ENCODE data around the gene NDUFA9.

Gene NDUFA9

GRCh38 chr12:4648501-4649357 lies at the start of gene NDUFA9, which contains the start of gene AKAP3:
TSS of gene NDUFA9 (plus strand) at chr12:4649114. CDS start at chr12:4649127, 13 bp downstream.
TSS of gene AKAP3 (minus strand) at chr12:4649051. CDS start at chr12:4638196, 10,855 bp downstream.
- peak; percentile 95 for DNase-seq

DNA sequence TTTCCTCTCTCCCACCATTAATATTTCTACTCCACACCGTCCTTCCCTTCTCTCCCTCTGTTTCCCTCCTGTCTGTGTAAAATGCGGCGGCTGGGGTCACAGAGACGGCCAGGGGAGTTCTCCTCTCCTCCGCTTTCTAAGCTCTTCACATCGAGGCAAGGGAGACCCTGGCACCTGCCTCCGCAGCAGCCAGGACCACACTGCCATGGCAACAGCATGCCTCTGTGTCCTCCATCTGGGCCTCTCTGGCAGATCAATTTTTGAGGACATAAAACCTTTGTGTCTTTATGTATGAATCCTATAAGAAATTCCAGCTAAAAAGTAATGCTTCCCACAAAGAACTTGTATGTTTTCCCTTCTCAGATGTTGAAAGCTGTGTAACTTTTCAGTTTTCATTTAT lies 45.5 kb upstream of the NDUFA9 start:
- peak; percentile 33 for DNase-seq

DNA sequence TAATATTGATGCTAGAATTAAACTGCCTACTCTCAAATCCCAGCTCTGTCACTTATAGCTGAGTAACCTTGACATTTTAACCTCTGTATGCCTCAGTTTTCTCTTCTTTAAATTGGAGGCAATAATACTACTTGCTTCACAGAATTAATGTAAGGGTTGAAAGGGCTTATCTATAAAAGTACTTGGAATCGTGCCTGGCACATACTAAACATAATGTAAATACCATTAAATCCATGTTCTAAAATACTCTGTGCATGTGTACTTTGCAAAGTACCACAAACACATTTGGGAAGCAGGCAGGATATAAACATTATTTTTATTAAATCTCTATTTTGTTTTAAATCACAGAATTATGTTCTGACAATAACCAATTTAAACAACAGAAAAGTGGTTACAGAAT lies 45.0 kb upstream of the NDUFA9 start:
- no peak for DNase-seq

GRCh38 chr12:4604684-4605193 lies 44.2 kb upstream of the NDUFA9 start:
- DNase-seq, result peak; percentile 94

GRCh38 chr12:4607056-4607455 lies 41.9 kb upstream of the NDUFA9 start:
- no peak for DNase-seq

- no peak for DNase-seq
These were observed 39.8 kb upstream of the NDUFA9 start for GRCh38 chr12:4609071-4609470.

GRCh38 chr12:4610481-4610880 lies 38.4 kb upstream of the NDUFA9 start:
- no peak for DNase-seq

DNA sequence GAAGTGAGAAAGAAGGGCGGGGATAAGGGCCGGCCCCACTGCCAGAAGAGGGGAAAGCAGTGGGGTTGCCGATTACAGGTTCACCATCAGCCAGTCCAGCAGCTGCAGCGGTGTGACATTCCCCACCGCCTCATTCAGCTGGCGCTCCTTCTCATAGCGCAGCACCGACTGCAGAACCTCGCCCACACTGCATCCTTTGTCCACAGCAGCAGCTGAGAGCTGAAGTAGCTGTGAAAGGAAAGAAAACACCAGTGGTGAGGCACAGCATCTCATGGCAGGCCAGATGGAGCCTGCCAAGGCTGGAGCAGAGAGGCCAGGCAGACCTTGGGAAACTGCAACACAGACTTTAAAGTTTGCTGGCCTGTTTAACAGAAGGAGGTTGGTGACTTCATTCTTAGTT lies 33.2 kb upstream of the NDUFA9 start:
- no peak for DNase-seq

DNA sequence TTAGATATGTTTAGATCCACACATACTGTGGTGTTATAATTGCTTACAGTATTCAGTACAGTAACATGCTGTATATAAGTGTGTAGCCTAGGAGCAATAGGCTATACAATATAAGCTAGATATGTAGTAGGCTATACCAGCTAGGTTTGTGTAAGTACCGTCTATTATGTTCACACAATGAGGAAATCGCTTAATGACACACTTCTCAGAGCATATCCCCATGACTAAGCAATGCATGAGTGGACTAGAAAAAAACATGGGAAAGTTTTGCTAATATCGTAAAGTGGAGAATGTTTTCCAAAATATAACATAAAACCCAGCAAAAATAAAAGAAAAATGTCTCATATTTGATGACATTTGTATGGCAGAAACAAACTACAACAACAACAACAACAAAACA lies 27.4 kb upstream of the NDUFA9 start:
- DNase-seq, result no peak

DNA sequence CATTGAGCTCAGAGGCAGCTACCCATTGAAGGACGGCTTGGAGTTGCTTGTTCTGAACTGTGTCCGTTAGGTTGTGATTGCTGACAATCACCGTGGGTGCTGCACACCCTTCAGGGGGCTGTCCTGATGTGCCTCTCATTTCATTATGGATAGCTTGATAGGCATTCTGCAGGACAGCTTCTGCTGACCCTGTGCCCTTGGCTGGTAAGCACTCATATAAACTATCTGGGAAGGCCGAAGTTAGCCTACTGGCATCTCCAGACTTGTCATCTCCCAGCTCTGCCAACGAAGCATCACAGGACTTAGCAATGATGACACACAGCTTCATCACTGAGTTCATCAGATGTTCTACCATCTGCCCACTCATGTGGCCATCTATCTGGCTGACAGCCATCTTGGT lies 22.4 kb upstream of the NDUFA9 start:
- no peak for DNase-seq

DNA sequence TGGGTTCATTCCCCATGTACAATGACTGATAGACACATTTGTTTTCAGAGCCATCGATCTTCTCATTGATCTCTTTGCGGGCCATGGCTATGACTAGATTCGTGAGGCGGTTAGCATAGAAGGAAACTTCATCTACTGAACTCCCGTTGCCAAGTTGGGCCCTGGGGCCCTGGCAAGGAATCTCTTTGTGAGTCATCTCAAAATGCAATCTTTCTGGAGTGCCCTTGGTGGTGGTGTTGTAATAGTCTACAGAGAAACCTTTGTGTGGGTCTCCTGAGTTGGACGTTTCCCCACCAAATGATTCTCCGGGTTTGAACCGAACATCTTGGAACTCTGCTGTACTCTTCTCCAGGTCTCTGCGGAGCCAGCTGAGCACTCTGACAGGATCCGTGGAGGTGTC lies 20.5 kb upstream of the NDUFA9 start:
- no peak for DNase-seq

GRCh38 chr12:4630262-4630661 lies 18.7 kb upstream of the NDUFA9 start:
- no peak for DNase-seq

- DNase-seq, result no peak
These were observed 5.2 kb upstream of the NDUFA9 start for GRCh38 chr12:4643747-4644146.

DNA sequence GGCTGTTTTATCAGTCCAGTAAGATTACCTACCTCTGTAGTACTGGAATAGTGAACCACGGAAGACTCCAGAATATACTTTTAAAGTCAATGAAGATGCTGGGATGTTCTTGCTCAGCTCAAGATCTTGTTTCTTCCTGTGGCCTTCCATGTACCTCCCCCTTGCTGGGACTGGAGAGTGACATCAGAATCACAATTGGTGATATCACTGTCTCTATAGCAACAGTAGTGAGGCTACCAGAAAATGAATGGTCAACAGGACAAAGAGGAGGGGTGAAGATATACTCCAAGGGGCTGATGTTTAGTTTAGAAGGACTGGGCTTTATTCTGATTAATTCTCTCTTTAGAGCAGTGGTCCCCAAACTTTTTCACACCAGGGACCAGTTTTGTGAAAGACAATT lies 3.9 kb upstream of the NDUFA9 start:
- no peak for DNase-seq

- DNase-seq, result no peak
These were observed 812 bp upstream of the NDUFA9 start for GRCh38 chr12:4648104-4648500.

DNA sequence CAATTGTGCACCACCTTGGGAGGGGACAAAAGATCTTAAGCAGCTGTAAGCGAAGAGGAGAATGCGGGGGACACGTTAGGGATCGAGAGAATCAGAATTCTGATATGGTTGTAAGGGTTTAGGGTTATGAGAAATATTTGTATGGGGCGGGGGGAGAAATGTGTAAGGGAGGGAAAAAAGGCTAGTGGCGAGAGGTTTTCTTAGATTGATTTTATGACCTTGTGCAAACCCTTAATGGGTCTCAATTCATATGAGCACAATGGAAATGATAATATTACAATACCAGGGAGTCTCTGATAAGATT lies 396 bp downstream of the NDUFA9 start:
- no peak for DNase-seq

- no peak for DNase-seq
These were observed 4.3 kb downstream of the NDUFA9 start for GRCh38 chr12:4653257-4653656.

DNA sequence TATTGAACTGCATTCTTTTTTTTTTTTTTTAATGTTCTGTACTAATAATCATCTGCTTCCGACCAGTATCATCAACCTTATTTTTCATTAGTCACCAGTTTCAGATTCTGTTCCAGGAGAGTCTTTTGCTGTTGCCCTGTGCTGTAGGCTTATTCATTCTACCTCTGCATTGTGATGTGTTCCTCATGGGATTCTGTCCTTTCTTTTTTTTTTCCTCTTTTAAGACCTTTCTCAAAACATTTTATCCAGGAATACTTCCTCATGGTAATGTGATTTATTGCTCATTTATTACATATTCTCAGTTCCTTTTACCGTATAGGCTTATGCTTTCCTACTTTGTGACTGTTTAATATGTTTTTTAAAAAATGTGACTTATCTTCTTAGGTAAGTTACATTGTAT lies 4.8 kb downstream of the NDUFA9 start:
- DNase-seq, result no peak

DNA sequence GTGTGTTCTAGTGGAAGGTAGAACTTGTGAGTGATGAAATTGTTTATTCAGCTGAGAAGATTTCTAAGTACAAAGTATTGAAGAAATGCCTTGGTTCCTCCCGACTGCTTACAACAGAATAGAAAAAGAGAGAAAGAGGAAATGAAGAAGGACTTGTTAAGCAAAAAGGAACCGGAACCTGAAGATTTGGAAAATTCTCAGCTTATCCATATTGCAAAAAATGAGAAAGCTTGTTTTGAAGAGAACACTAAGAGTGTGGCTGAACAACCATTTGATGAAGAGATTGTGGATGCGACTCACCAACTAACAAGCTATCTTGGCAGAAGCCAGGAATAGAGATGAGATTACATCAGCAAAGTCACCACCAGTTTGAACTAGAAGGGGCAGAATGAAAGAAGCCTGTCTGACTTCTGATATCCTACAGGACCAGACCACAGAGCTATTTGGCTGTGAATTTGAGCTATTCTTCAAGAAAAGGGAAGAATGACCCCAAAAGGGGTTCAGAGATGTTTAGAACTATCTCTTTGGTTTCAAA lies 15.1 kb downstream of the NDUFA9 start:
- no peak for DNase-seq

- no peak for DNase-seq
These were observed 16.3 kb downstream of the NDUFA9 start for GRCh38 chr12:4665236-4665635.

- no peak for DNase-seq
These were observed 30.8 kb downstream of the NDUFA9 start for GRCh38 chr12:4679711-4680110.

DNA sequence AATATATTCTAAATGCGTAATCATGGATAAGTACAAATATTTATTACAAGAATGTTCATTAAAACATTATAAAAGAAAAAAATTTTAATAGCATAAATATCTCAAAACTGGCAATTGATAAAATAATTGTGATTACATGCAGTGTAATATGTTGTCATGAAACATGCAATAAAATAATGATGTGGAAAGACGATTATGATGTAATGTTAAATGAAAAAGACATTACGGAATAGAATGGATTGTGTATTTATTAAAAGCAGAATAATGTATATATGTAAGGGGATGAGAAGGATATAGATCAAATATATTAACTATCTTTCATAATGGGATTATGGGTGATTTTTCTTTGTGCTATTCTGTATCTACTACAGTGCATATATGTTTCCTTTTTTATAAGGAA lies 32.8 kb downstream of the NDUFA9 start:
- no peak for DNase-seq

- DNase-seq, result no peak
These were observed 36.4 kb downstream of the NDUFA9 start for GRCh38 chr12:4685317-4685716.

DNA sequence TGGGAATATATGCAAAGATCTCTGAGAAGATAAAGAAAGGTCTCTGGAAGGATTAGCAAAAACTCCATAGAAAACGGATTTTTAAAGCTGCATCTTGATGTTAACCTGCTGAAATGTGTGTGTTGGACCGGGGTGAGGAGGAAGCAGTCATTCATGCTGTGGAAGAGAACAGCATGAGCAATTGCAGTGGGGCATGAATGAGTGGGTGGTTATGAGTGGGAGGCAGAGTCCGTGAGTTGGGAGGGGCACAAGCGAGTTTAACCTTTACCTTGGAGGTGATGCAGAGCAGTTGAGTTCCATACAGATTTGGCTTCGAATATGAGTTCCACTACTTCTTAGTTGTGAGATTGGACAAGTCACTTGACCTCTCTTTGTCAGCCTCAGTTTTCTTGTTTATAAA lies 41.8 kb downstream of the NDUFA9 start:
- no peak for DNase-seq

Measured in eye (tissue), 1 donor.